ENCODE results near the gene SERPINF2. TPM values are rescaled to one million over a fixed set of nuclear protein-coding genes. Genes with fewer than 3 reads are reported as not detected.

The SERPINF2 gene
- total and polyA plus RNA-seq, 3 donors from 2014 or later = 15.3 to 41.9 (median 31.7) TPM

GRCh38 chr17:1715803-1716075 lies 26.9 kb upstream of the SERPINF2 start:
- H3K27me3 ChIP-seq = no peaks in the 10 kb centered on the region
- TF ChIP-seq CTCF (IDR thresholded peaks at IDR 0.05) (no peak), POLR2A (IDR thresholded peaks at IDR 0.05) (no peak)
- intact Hi-C loops (cut with DNase I; ENCODE audit: low total_unique reads) = no loop called here
- no peak for DNase-seq
- H3K9me3 ChIP-seq = no peaks in the 10 kb centered on the region
- 0% methylated on average over 8 of the region's 23 CpGs; no CpG with 5 or more reads in 1 of the 2 donors for WGBS, 2 donors
- no peaks in the 10 kb centered on the region for H3K36me3 ChIP-seq (ENCODE audit: low read depth, missing control alignments)
- H3K4me1 ChIP-seq = peaks cover 42% of the 10 kb centered on the region
- peak overlapping the region; percentile 99 to 100 for H3K4me3 ChIP-seq
- peak overlapping the region; percentile 97 to 99 for H3K27ac ChIP-seq

GRCh38 chr17:1716076-1716911 lies 26.4 kb upstream of the SERPINF2 start:
- TF ChIP-seq CTCF (IDR thresholded peaks at IDR 0.05) (peak in 1 of 3 experiments; percentile 41), POLR2A (IDR thresholded peaks at IDR 0.05) (peak; percentile 96)
- WGBS, 2 donors = 1% methylated on average over 20 to 68 of the region's 70 CpGs
- H3K9me3 ChIP-seq = no peaks in the 10 kb centered on the region
- H3K36me3 ChIP-seq (ENCODE audit: low read depth, missing control alignments) = no peaks in the 10 kb centered on the region
- intact Hi-C loops (cut with DNase I; ENCODE audit: low total_unique reads) = no loop called here
- peak overlapping the region; percentile 99 to 100 for H3K4me3 ChIP-seq
- H3K27me3 ChIP-seq = no peaks in the 10 kb centered on the region
- peak overlapping the region; percentile 97 to 99 for H3K27ac ChIP-seq
- H3K4me1 ChIP-seq = peaks cover 40% of the 10 kb centered on the region
- DNase-seq = peak; percentile 100

GRCh38 chr17:1716912-1717695 lies 25.6 kb upstream of the SERPINF2 start:
- intact Hi-C loops (cut with DNase I; ENCODE audit: low total_unique reads) = no loop called here
- peak; percentile 95 for DNase-seq
- H3K4me3 ChIP-seq = peak overlapping the region; percentile 73 to 75
- peaks cover 40% of the 10 kb centered on the region for H3K4me1 ChIP-seq
- peak overlapping the region; percentile 92 to 99 for H3K27ac ChIP-seq
- no peaks in the 10 kb centered on the region for H3K27me3 ChIP-seq
- no peaks in the 10 kb centered on the region for H3K36me3 ChIP-seq (ENCODE audit: low read depth, missing control alignments)
- no peaks in the 10 kb centered on the region for H3K9me3 ChIP-seq
- TF ChIP-seq CTCF (IDR thresholded peaks at IDR 0.05) (peak in 1 of 3 experiments; percentile 1), POLR2A (IDR thresholded peaks at IDR 0.05) (no peak)
- WGBS, 2 donors = 0% methylated on average over 12 to 13 of the region's 13 CpGs

- intact Hi-C loops (cut with DNase I; ENCODE audit: low total_unique reads) = no loop called here
- no peaks in the 10 kb centered on the region for H3K9me3 ChIP-seq
- peak overlapping the region; percentile 92 to 99 for H3K27ac ChIP-seq
- H3K27me3 ChIP-seq = no peaks in the 10 kb centered on the region
- no peak for DNase-seq
- no peaks in the 10 kb centered on the region for H3K36me3 ChIP-seq (ENCODE audit: low read depth, missing control alignments)
- H3K4me1 ChIP-seq = peaks cover 34% of the 10 kb centered on the region
- H3K4me3 ChIP-seq = no peak overlapping the region
- TF ChIP-seq POLR2A (IDR thresholded peaks at IDR 0.05) (no peak), CTCF (IDR thresholded peaks at IDR 0.05) (no peak)
- WGBS, 2 donors = 77 to 79% methylated on average over 17 to 19 of the region's 19 CpGs
Observed at GRCh38 chr17:1718362-1719165, 24.1 kb upstream of the SERPINF2 start.
